ENCODE results near the gene DNAH7. TPM values are rescaled to one million over a fixed set of nuclear protein-coding genes. Genes with fewer than 3 reads are reported as not detected.

Gene DNAH7
- polyA plus RNA-seq, 1 donor (not counting 4 experiments of a cell fraction or from before 2014, with no cell fraction given) = 0.17 TPM

DNA sequence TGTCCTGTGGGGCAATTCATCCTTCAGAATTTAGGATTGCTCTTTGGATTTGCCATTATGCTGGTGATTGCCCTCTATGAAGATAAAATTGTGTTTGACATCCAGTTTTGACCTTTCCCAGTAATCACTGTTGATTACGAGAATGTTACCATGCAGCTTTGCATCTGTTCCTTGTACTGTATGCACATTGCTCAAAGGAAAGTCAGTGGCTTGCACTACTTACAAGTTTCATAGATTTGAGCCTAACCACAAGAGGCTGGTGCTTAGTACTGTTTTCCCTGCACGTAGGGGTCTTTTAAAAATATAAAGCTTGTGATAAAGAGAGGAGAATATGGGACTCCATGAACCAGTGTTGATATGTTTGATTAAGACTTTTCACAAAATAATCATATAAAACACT, 333.7 kb downstream of the DNAH7 start:
- peaks cover 2% of the 10 kb centered on the region for H3K4me1 ChIP-seq (ENCODE audit: control insufficient read depth, extremely low read depth, insufficient read depth, low read length)
- peaks cover 0 to 1% of the 10 kb centered on the region in 2 experiments for H3K36me3 ChIP-seq (ENCODE audit: control insufficient read depth in 2 of 2, extremely low read depth in 1 of 2, insufficient read depth in 2 of 2, low read length in 2 of 2)
- H3K4me2 ChIP-seq (ENCODE audit: control insufficient read depth, extremely low read depth, insufficient read depth, low read depth, low read length) = no peak overlapping the region
- H3K9ac ChIP-seq (ENCODE audit: control insufficient read depth, extremely low read depth, insufficient read depth, low read length) = no peak overlapping the region
- dilution Hi-C loops (cut with MboI; ENCODE audit: extremely low pct_ligation_motif_present, low sequenced_read_pairs) = no loop called here
- TF ChIP-seq EZH2 (IDR thresholded peaks at IDR 0.05; ENCODE audit: low read length) = no peak
- TF ChIP-seq, protein P1, sequence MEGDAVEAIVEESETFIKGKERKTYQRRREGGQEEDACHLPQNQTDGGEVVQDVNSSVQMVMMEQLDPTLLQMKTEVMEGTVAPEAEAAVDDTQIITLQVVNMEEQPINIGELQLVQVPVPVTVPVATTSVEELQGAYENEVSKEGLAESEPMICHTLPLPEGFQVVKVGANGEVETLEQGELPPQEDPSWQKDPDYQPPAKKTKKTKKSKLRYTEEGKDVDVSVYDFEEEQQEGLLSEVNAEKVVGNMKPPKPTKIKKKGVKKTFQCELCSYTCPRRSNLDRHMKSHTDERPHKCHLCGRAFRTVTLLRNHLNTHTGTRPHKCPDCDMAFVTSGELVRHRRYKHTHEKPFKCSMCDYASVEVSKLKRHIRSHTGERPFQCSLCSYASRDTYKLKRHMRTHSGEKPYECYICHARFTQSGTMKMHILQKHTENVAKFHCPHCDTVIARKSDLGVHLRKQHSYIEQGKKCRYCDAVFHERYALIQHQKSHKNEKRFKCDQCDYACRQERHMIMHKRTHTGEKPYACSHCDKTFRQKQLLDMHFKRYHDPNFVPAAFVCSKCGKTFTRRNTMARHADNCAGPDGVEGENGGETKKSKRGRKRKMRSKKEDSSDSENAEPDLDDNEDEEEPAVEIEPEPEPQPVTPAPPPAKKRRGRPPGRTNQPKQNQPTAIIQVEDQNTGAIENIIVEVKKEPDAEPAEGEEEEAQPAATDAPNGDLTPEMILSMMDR (optimal IDR thresholded peaks at IDR 0.05 in 1 of 3, IDR thresholded peaks at IDR 0.05 in 1 of 3, conservative IDR thresholded peaks at IDR 0.05 in 1 of 3; ENCODE audit: extremely low read depth in 1 of 3, insufficient read depth in 2 of 3, low read length in 3 of 3) = no peak
- no peak for FAIRE-seq
- H3K79me2 ChIP-seq (ENCODE audit: control insufficient read depth, insufficient read depth, low read length) = no peaks in the 10 kb centered on the region
- H2AFZ ChIP-seq (ENCODE audit: control insufficient read depth, low read length) = no peak overlapping the region
- H3K27ac ChIP-seq (ENCODE audit: control insufficient read depth, insufficient read depth, low read length) = no peak overlapping the region
- H3K4me3 ChIP-seq (ENCODE audit: control insufficient read depth in 2 of 3, extremely low read depth in 1 of 3, insufficient read depth in 2 of 3, low read depth in 1 of 3, low read length in 3 of 3) = no peak overlapping the region
- no peaks in the 10 kb centered on the region for H3K27me3 ChIP-seq (ENCODE audit: control insufficient read depth, extremely low read depth, insufficient read depth, low read length)
- no peaks in the 10 kb centered on the region for H3K9me3 ChIP-seq (ENCODE audit: control insufficient read depth, low read depth, low read length)
- no peaks in the 10 kb centered on the region for H4K20me1 ChIP-seq (ENCODE audit: control insufficient read depth, extremely low read depth, insufficient read depth, low read length)
- DNase-seq (ENCODE audit: low read depth, low spot score) = no peak
- H3K9me1 ChIP-seq (ENCODE audit: control insufficient read depth, extremely low read depth, insufficient read depth, low read length) = no peaks in the 10 kb centered on the region

GRCh38 chr2:195734395-195734794, 334.2 kb downstream of the DNAH7 start:
- H3K9me1 ChIP-seq (ENCODE audit: control insufficient read depth, extremely low read depth, insufficient read depth, low read length) = no peaks in the 10 kb centered on the region
- TF ChIP-seq EZH2 (IDR thresholded peaks at IDR 0.05; ENCODE audit: low read length) = no peak
- TF ChIP-seq, protein P1 (optimal IDR thresholded peaks at IDR 0.05 in 1 of 3, IDR thresholded peaks at IDR 0.05 in 1 of 3, conservative IDR thresholded peaks at IDR 0.05 in 1 of 3; ENCODE audit: extremely low read depth in 1 of 3, insufficient read depth in 2 of 3, low read length in 3 of 3) = no peak
- H3K4me2 ChIP-seq (ENCODE audit: control insufficient read depth, extremely low read depth, insufficient read depth, low read depth, low read length) = no peak overlapping the region
- H3K79me2 ChIP-seq (ENCODE audit: control insufficient read depth, insufficient read depth, low read length) = no peaks in the 10 kb centered on the region
- no peak overlapping the region for H2AFZ ChIP-seq (ENCODE audit: control insufficient read depth, low read length)
- no peak overlapping the region for H3K9ac ChIP-seq (ENCODE audit: control insufficient read depth, extremely low read depth, insufficient read depth, low read length)
- H3K27me3 ChIP-seq (ENCODE audit: control insufficient read depth, extremely low read depth, insufficient read depth, low read length) = no peaks in the 10 kb centered on the region
- H3K4me1 ChIP-seq (ENCODE audit: control insufficient read depth, extremely low read depth, insufficient read depth, low read length) = peaks cover 2% of the 10 kb centered on the region
- dilution Hi-C loops (cut with MboI; ENCODE audit: extremely low pct_ligation_motif_present, low sequenced_read_pairs) = no loop called here
- no peak for DNase-seq (ENCODE audit: low read depth, low spot score)
- H3K36me3 ChIP-seq (ENCODE audit: control insufficient read depth in 2 of 2, extremely low read depth in 1 of 2, insufficient read depth in 2 of 2, low read length in 2 of 2) = peaks cover 0 to 1% of the 10 kb centered on the region in 2 experiments
- FAIRE-seq = no peak
- no peaks in the 10 kb centered on the region for H3K9me3 ChIP-seq (ENCODE audit: control insufficient read depth, low read depth, low read length)
- no peak overlapping the region for H3K4me3 ChIP-seq (ENCODE audit: control insufficient read depth in 2 of 3, extremely low read depth in 1 of 3, insufficient read depth in 2 of 3, low read depth in 1 of 3, low read length in 3 of 3)
- no peaks in the 10 kb centered on the region for H4K20me1 ChIP-seq (ENCODE audit: control insufficient read depth, extremely low read depth, insufficient read depth, low read length)
- H3K27ac ChIP-seq (ENCODE audit: control insufficient read depth, insufficient read depth, low read length) = no peak overlapping the region
